ENCODE data around the gene POM121L2. TPM values are rescaled to one million over a fixed set of nuclear protein-coding genes. Genes with fewer than 3 reads are reported as not detected.

POM121L2 gene
- total and polyA plus RNA-seq, 9 of the 15 experiments (the other 6 are each of a cell fraction or from before 2014, with no cell fraction given): 0.23 to 0.45 TPM; not detected in 7

DNA sequence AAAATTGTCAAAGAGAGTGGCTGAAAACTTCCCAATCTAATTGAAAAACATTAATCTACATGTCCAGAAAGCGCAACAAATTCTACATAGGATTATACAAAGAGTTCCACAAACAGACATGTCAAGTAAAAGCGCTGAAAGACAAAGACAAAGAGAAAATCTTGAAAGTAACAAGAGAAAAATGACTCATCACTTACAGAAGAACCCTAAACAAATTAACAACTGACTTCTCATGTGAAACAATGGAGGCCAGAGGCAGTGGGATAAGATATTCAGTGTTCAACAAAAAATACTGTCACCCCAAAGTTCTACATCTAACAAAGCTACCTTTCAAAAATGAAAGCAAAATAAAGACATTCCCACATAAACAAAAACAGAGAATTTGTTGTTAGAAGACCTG lies 2.0 kb upstream of the POM121L2 start (continued):
- TF ChIP-seq, protein P1, sequence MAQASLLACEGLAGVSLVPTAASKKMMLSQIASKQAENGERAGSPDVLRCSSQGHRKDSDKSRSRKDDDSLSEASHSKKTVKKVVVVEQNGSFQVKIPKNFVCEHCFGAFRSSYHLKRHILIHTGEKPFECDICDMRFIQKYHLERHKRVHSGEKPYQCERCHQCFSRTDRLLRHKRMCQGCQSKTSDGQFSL (CRISPR knock-in tag; IDR thresholded peaks at IDR 0.05): no peak
- TF ChIP-seq, protein P1 (tag; IDR thresholded peaks at IDR 0.05): no peak
- peak; percentile 93 for TF ChIP-seq CBX5 (IDR thresholded peaks at IDR 0.05; ENCODE audit: borderline replicate concordance, low read depth)
- TF ChIP-seq ZFP30 (CRISPR knock-in tag; IDR thresholded peaks at IDR 0.05; ENCODE audit: borderline replicate concordance): no peak
- TF ChIP-seq KDM2B (CRISPR knock-in tag; IDR thresholded peaks at IDR 0.05): no peak
- TF ChIP-seq, protein P2, sequence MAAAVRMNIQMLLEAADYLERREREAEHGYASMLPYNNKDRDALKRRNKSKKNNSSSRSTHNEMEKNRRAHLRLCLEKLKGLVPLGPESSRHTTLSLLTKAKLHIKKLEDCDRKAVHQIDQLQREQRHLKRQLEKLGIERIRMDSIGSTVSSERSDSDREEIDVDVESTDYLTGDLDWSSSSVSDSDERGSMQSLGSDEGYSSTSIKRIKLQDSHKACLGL (CRISPR knock-in tag; IDR thresholded peaks at IDR 0.05; ENCODE audit: borderline replicate concordance, poor library complexity, severe bottlenecking): no peak
- no peak for TF ChIP-seq HDGF (IDR thresholded peaks at IDR 0.05)
- no peak for TF ChIP-seq HDAC1 (IDR thresholded peaks at IDR 0.05)
- TF ChIP-seq DIDO1 (tag; IDR thresholded peaks at IDR 0.05; ENCODE audit: low read depth): no peak
- TF ChIP-seq ZNF212 (CRISPR knock-in tag; IDR thresholded peaks at IDR 0.05): no peak
- TF ChIP-seq CBX8 (IDR thresholded peaks at IDR 0.05; ENCODE audit: borderline replicate concordance, extremely low read depth, low read depth, low read length, poor library complexity, severe bottlenecking): no peak
- no peak for TF ChIP-seq CAMTA2 (CRISPR knock-in tag; conservative IDR thresholded peaks at IDR 0.05)
- peak; percentile 16; the same call in 1 of the 2 replicates for TF ChIP-seq FOXM1 (IDR thresholded peaks at IDR 0.05; ENCODE audit: low read depth)
- TF ChIP-seq FOXM1 (CRISPR knock-in tag; IDR thresholded peaks at IDR 0.05; ENCODE audit: low read depth): no peak
- TF ChIP-seq, protein P3, sequence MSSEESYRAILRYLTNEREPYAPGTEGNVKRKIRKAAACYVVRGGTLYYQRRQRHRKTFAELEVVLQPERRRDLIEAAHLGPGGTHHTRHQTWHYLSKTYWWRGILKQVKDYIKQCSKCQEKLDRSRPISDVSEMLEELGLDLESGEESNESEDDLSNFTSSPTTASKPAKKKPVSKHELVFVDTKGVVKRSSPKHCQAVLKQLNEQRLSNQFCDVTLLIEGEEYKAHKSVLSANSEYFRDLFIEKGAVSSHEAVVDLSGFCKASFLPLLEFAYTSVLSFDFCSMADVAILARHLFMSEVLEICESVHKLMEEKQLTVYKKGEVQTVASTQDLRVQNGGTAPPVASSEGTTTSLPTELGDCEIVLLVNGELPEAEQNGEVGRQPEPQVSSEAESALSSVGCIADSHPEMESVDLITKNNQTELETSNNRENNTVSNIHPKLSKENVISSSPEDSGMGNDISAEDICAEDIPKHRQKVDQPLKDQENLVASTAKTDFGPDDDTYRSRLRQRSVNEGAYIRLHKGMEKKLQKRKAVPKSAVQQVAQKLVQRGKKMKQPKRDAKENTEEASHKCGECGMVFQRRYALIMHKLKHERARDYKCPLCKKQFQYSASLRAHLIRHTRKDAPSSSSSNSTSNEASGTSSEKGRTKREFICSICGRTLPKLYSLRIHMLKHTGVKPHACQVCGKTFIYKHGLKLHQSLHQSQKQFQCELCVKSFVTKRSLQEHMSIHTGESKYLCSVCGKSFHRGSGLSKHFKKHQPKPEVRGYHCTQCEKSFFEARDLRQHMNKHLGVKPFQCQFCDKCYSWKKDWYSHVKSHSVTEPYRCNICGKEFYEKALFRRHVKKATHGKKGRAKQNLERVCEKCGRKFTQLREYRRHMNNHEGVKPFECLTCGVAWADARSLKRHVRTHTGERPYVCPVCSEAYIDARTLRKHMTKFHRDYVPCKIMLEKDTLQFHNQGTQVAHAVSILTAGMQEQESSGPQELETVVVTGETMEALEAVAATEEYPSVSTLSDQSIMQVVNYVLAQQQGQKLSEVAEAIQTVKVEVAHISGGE (CRISPR knock-in tag; IDR thresholded peaks at IDR 0.05): no peak
- TF ChIP-seq, protein P4, sequence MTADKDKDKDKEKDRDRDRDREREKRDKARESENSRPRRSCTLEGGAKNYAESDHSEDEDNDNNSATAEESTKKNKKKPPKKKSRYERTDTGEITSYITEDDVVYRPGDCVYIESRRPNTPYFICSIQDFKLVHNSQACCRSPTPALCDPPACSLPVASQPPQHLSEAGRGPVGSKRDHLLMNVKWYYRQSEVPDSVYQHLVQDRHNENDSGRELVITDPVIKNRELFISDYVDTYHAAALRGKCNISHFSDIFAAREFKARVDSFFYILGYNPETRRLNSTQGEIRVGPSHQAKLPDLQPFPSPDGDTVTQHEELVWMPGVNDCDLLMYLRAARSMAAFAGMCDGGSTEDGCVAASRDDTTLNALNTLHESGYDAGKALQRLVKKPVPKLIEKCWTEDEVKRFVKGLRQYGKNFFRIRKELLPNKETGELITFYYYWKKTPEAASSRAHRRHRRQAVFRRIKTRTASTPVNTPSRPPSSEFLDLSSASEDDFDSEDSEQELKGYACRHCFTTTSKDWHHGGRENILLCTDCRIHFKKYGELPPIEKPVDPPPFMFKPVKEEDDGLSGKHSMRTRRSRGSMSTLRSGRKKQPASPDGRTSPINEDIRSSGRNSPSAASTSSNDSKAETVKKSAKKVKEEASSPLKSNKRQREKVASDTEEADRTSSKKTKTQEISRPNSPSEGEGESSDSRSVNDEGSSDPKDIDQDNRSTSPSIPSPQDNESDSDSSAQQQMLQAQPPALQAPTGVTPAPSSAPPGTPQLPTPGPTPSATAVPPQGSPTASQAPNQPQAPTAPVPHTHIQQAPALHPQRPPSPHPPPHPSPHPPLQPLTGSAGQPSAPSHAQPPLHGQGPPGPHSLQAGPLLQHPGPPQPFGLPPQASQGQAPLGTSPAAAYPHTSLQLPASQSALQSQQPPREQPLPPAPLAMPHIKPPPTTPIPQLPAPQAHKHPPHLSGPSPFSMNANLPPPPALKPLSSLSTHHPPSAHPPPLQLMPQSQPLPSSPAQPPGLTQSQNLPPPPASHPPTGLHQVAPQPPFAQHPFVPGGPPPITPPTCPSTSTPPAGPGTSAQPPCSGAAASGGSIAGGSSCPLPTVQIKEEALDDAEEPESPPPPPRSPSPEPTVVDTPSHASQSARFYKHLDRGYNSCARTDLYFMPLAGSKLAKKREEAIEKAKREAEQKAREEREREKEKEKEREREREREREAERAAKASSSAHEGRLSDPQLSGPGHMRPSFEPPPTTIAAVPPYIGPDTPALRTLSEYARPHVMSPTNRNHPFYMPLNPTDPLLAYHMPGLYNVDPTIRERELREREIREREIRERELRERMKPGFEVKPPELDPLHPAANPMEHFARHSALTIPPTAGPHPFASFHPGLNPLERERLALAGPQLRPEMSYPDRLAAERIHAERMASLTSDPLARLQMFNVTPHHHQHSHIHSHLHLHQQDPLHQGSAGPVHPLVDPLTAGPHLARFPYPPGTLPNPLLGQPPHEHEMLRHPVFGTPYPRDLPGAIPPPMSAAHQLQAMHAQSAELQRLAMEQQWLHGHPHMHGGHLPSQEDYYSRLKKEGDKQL (CRISPR knock-in tag; IDR thresholded peaks at IDR 0.05; ENCODE audit: borderline replicate concordance): no peak
- TF ChIP-seq ZNF224 (CRISPR knock-in tag; IDR thresholded peaks at IDR 0.05): no peak
